ENCODE results near the gene SIGLEC11. TPM values are rescaled to one million over a fixed set of nuclear protein-coding genes. Genes with fewer than 3 reads are reported as not detected.

SIGLEC11 gene
- total and polyA plus RNA-seq, 2 donors (not counting 1 experiment from before 2014, with no cell fraction given): 0.09 TPM; not detected in 1

- H3K4me1 ChIP-seq (ENCODE audit: control insufficient read depth in 2 of 2, insufficient read depth in 2 of 2, low read length in 2 of 2): peaks cover 3 to 8% of the 10 kb centered on the region in 2 donors
- no peak overlapping the region for H2AFZ ChIP-seq (ENCODE audit: insufficient read depth, low read depth, low read length, poor library complexity, severe bottlenecking)
- Mint-ChIP-seq H3K9me3 (ENCODE audit: insufficient read depth) (no peaks in the 10 kb centered on the region), H3K27me3 (peaks cover 36% of the 10 kb centered on the region), H3K4me3 (no peak overlapping the region), H3K27ac (no peak overlapping the region), H3K4me1 (peaks cover 13% of the 10 kb centered on the region)
- no peaks in the 10 kb centered on the region for H3K79me2 ChIP-seq (ENCODE audit: control insufficient read depth, insufficient read depth, low read length)
- no peak overlapping the region for H3K27ac ChIP-seq (ENCODE audit: low read length in 2 of 2)
- no peak for TF ChIP-seq CTCF (IDR thresholded peaks at IDR 0.05)
- TF ChIP-seq EZH2 (IDR thresholded peaks at IDR 0.05; ENCODE audit: borderline replicate concordance, insufficient read depth, low read depth, low read length, poor library complexity, severe bottlenecking): no peak
- H3K4me2 ChIP-seq (replicated peaks; ENCODE audit: low read depth, low read length, poor library complexity, severe bottlenecking): no peak overlapping the region
- ATAC-seq (ENCODE audit: low read depth) (no peak), DNase-seq (no peak)
- H3K4me3 ChIP-seq (ENCODE audit: control extremely low read depth in 1 of 5, extremely low read depth in 1 of 5, insufficient read depth in 1 of 5, low read depth in 2 of 5, low read length in 4 of 5): no peak overlapping the region
- ChIA-PET POLR2A (no interaction called here), CTCF (interaction anchor here (0.5 to 2.6 kb wide), 3 partner anchors 16 to 34 kb away, joined by 3 to 9 read pairs (median 4); no protein-coding TSS in a partner anchor)
- peaks cover 0 to 5% (median 0%) of the 10 kb centered on the region in 3 donors for H3K9me3 ChIP-seq (ENCODE audit: control extremely low read depth in 1 of 3, control insufficient read depth in 2 of 3, insufficient read depth in 1 of 3, low read length in 2 of 3)
- H3K36me3 ChIP-seq (replicated peaks in 1 of 2; ENCODE audit: control extremely low read depth in 1 of 2, control insufficient read depth in 1 of 2, extremely low read depth in 1 of 2, insufficient read depth in 2 of 2, low read length in 1 of 2): no peaks in the 10 kb centered on the region
- H3K27me3 ChIP-seq (replicated peaks in 1 of 4; ENCODE audit: control extremely low read depth in 1 of 4, control insufficient read depth in 3 of 4, insufficient read depth in 4 of 4, low read length in 3 of 4): peaks cover 0 to 28% (median 2%) of the 10 kb centered on the region in 4 experiments
- intact Hi-C loops (cut with micrococcal nuclease): no loop called here
- H3K9ac ChIP-seq (ENCODE audit: low read length): no peak overlapping the region
- no peaks in the 10 kb centered on the region for H4K20me1 ChIP-seq (ENCODE audit: control insufficient read depth, insufficient read depth, low read length, poor library complexity, severe bottlenecking)
- 95% methylated on average over 3 of the region's 5 CpGs for WGBS (ENCODE audit: insufficient coverage)
Measured at GRCh38 chr19:49950590-49950948, 10.4 kb downstream of the SIGLEC11 start.

GRCh38 chr19:49949742-49950589 lies 11.0 kb downstream of the SIGLEC11 start:
- ChIA-PET CTCF (interaction anchor here (1.1 to 2.6 kb wide), 2 partner anchors 33 to 35 kb away, joined by 3 to 9 read pairs; no protein-coding TSS in a partner anchor), POLR2A (no interaction called here)
- H3K27me3 Mint-ChIP-seq: peaks cover 37% of the 10 kb centered on the region
- Histone ChIP-seq H3K27me3 (replicated peaks in 1 of 4; ENCODE audit: control extremely low read depth in 1 of 4, control insufficient read depth in 3 of 4, insufficient read depth in 4 of 4, low read length in 3 of 4) (peaks cover 0 to 28% (median 2%) of the 10 kb centered on the region in 4 experiments), H3K36me3 (replicated peaks in 1 of 2; ENCODE audit: control extremely low read depth in 1 of 2, control insufficient read depth in 1 of 2, extremely low read depth in 1 of 2, insufficient read depth in 2 of 2, low read length in 1 of 2) (no peaks in the 10 kb centered on the region), H3K9ac (ENCODE audit: low read length) (no peak overlapping the region), H3K4me1 (ENCODE audit: control insufficient read depth in 2 of 2, insufficient read depth in 2 of 2, low read length in 2 of 2) (peaks cover 3 to 8% of the 10 kb centered on the region in 2 donors), H4K20me1 (ENCODE audit: control insufficient read depth, insufficient read depth, low read length, poor library complexity, severe bottlenecking) (no peaks in the 10 kb centered on the region), H3K4me3 (ENCODE audit: control extremely low read depth in 1 of 5, extremely low read depth in 1 of 5, insufficient read depth in 1 of 5, low read depth in 2 of 5, low read length in 4 of 5) (no peak overlapping the region), H3K4me2 (replicated peaks; ENCODE audit: low read depth, low read length, poor library complexity, severe bottlenecking) (no peak overlapping the region), H3K27ac (ENCODE audit: low read length in 2 of 2) (no peak overlapping the region), H2AFZ (ENCODE audit: insufficient read depth, low read depth, low read length, poor library complexity, severe bottlenecking) (no peak overlapping the region), H3K79me2 (ENCODE audit: control insufficient read depth, insufficient read depth, low read length) (no peaks in the 10 kb centered on the region), H3K9me3 (ENCODE audit: control extremely low read depth in 1 of 3, control insufficient read depth in 2 of 3, insufficient read depth in 1 of 3, low read length in 2 of 3) (peaks cover 0 to 5% (median 0%) of the 10 kb centered on the region in 3 donors)
- H3K9me3 Mint-ChIP-seq (ENCODE audit: insufficient read depth): no peaks in the 10 kb centered on the region
- intact Hi-C loops (cut with micrococcal nuclease): no loop called here
- DNase-seq: no peak
- 99% methylated on average over 7 of the region's 11 CpGs for WGBS (ENCODE audit: insufficient coverage)
- no peak for TF ChIP-seq CTCF (IDR thresholded peaks at IDR 0.05)
- no peak for TF ChIP-seq EZH2 (IDR thresholded peaks at IDR 0.05; ENCODE audit: borderline replicate concordance, insufficient read depth, low read depth, low read length, poor library complexity, severe bottlenecking)
- H3K27ac Mint-ChIP-seq: no peak overlapping the region
- peaks cover 13% of the 10 kb centered on the region for H3K4me1 Mint-ChIP-seq
- no peak overlapping the region for H3K4me3 Mint-ChIP-seq
- ATAC-seq (ENCODE audit: low read depth): no peak
